Peyer's patch (tissue), 4 donors: ENCODE measurements around the gene SIGLEC1.

Source experiments
- CTCF ChIP-seq, 6 experiments: fragments of 450-650 bp in 4 of 6; fragments of 200-600 bp in 2 of 6; sonication (generic) in 1 of 6; IDR thresholded peaks; one replicate each; pipeline ENCODE4 v1.5.1; 2017 to 2019; ENCODE audit warnings: antibody characterized with exemption in 6 of 6, mild to moderate bottlenecking in 3 of 6, moderate library complexity in 1 of 6
- POLR2A ChIP-seq, 2 donors: fragments of 450-650 bp; IDR thresholded peaks; one replicate each; pipeline ENCODE4 v1.5.1; 2017; ENCODE audit warnings: antibody characterized with exemption in 2 of 2, mild to moderate bottlenecking in 2 of 2, moderate library complexity in 2 of 2

DNA sequence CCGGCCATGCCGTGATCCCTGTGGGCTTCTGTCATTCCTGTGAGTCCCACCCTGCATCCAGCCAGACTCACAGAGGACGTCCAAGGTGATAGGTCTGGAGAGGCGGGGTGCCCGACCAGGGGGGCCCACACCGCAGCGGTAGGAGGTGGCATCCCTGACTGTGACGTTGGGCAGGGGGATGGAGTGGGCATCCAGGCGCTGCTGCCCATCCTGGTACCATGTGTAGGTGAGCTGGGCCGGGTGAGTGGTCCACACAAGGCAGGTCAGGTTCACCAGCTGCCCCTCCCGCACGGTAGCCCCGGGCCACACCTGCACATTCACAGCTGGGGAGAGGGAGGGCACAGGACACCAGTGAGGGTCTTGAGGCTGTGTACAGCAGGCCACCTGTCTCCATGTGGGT is 19.0 kb downstream of the SIGLEC1 start:
- TF ChIP-seq CTCF (IDR thresholded peaks at IDR 0.05), result no peak
- TF ChIP-seq POLR2A (IDR thresholded peaks at IDR 0.05), result no peak
